ENCODE measurements around the gene TBCE.

TBCE gene

GRCh38 chr1:235409042-235409820 is 42.0 kb downstream of the TBCE start:
- DNase-seq (ENCODE audit: low read depth, low spot score): no peak

GRCh38 chr1:235410467-235410866 is 43.2 kb downstream of the TBCE start:
- DNase-seq (ENCODE audit: low read depth, low spot score): no peak

GRCh38 chr1:235411489-235412486 is 44.6 kb downstream of the TBCE start:
- DNase-seq (ENCODE audit: low read depth, low spot score): no peak

GRCh38 chr1:235415008-235415904 is 48.0 kb downstream of the TBCE start:
- DNase-seq (ENCODE audit: low read depth, low spot score): peak; percentile 74

GRCh38 chr1:235416662-235417049 is 49.4 kb downstream of the TBCE start:
- DNase-seq (ENCODE audit: low read depth, low spot score): no peak

GRCh38 chr1:235417086-235417697 is 50.0 kb downstream of the TBCE start:
- DNase-seq (ENCODE audit: low read depth, low spot score): peak; percentile 79

GRCh38 chr1:235421751-235422150 is 54.5 kb downstream of the TBCE start:
- DNase-seq (ENCODE audit: low read depth, low spot score): no peak

GRCh38 chr1:235423214-235423652 is 56.0 kb downstream of the TBCE start:
- no peak for DNase-seq (ENCODE audit: low read depth, low spot score)

GRCh38 chr1:235424092-235424491 is 56.9 kb downstream of the TBCE start:
- no peak for DNase-seq (ENCODE audit: low read depth, low spot score)

- DNase-seq (ENCODE audit: low read depth, low spot score): no peak
These were observed 58.1 kb downstream of the TBCE start for GRCh38 chr1:235425357-235425756.

GRCh38 chr1:235426143-235426542 is 58.9 kb downstream of the TBCE start:
- DNase-seq (ENCODE audit: low read depth, low spot score): no peak

- DNase-seq (ENCODE audit: low read depth, low spot score): no peak
These were observed 59.5 kb downstream of the TBCE start for GRCh38 chr1:235426680-235427079.

- no peak for DNase-seq (ENCODE audit: low read depth, low spot score)
These were observed 60.2 kb downstream of the TBCE start for GRCh38 chr1:235427447-235427846.

GRCh38 chr1:235429143-235429542 is 61.9 kb downstream of the TBCE start:
- DNase-seq (ENCODE audit: low read depth, low spot score): no peak

- no peak for DNase-seq (ENCODE audit: low read depth, low spot score)
These were observed 63.8 kb downstream of the TBCE start for GRCh38 chr1:235430991-235431390.

GRCh38 chr1:235434001-235434400 is 66.8 kb downstream of the TBCE start:
- DNase-seq (ENCODE audit: low read depth, low spot score): no peak

- no peak for DNase-seq (ENCODE audit: low read depth, low spot score)
These were observed 74.0 kb downstream of the TBCE start for GRCh38 chr1:235441159-235441685.

GRCh38 chr1:235442788-235443429 is 75.7 kb downstream of the TBCE start:
- DNase-seq (ENCODE audit: low read depth, low spot score): no peak

GRCh38 chr1:235448616-235449015 is 81.4 kb downstream of the TBCE start:
- no peak for DNase-seq (ENCODE audit: low read depth, low spot score)

GRCh38 chr1:235450433-235450832 is 83.2 kb downstream of the TBCE start:
- DNase-seq (ENCODE audit: low read depth, low spot score): no peak
